Peyer's patch (tissue), 4 donors: Measurements from ENCODE around the gene CAPNS1.

ENCODE experiments used
- POLR2A ChIP-seq, 2 donors: fragments of 450-650 bp; IDR thresholded peaks; one replicate each; pipeline ENCODE4 v1.5.1; 2017; ENCODE audit warnings: antibody characterized with exemption in 2 of 2, mild to moderate bottlenecking in 2 of 2, moderate library complexity in 2 of 2
- TF ChIP-seq, protein P1 (sequence below), 6 experiments: fragments of 450-650 bp in 4 of 6; fragments of 200-600 bp in 2 of 6; sonication (generic) in 1 of 6; IDR thresholded peaks; one replicate each; pipeline ENCODE4 v1.5.1; 2017 to 2019; ENCODE audit warnings: antibody characterized with exemption in 6 of 6, mild to moderate bottlenecking in 3 of 6, moderate library complexity in 1 of 6

DNA sequence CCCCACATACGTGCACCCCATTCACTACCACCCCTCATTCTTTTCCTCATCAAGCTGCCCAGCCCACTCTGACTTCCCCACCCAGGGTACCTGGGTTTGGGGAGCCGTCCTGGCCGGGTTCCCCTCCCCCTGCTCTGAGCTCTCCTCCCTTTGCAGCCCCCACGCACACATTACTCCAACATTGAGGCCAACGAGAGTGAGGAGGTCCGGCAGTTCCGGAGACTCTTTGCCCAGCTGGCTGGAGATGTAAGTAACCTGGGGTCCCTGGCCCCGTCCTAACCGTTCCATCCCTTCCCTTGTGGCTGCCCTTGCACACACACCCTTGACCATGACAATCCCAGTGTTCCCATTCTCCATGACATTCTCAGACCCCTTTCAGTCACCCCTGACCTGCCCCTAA lies 2.6 kb downstream of the CAPNS1 start:
- TF ChIP-seq, protein P1, sequence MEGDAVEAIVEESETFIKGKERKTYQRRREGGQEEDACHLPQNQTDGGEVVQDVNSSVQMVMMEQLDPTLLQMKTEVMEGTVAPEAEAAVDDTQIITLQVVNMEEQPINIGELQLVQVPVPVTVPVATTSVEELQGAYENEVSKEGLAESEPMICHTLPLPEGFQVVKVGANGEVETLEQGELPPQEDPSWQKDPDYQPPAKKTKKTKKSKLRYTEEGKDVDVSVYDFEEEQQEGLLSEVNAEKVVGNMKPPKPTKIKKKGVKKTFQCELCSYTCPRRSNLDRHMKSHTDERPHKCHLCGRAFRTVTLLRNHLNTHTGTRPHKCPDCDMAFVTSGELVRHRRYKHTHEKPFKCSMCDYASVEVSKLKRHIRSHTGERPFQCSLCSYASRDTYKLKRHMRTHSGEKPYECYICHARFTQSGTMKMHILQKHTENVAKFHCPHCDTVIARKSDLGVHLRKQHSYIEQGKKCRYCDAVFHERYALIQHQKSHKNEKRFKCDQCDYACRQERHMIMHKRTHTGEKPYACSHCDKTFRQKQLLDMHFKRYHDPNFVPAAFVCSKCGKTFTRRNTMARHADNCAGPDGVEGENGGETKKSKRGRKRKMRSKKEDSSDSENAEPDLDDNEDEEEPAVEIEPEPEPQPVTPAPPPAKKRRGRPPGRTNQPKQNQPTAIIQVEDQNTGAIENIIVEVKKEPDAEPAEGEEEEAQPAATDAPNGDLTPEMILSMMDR (IDR thresholded peaks at IDR 0.05), result no peak
- TF ChIP-seq POLR2A (IDR thresholded peaks at IDR 0.05), result no peak
